Measurements from ENCODE around the gene CADPS2. TPM values are rescaled to one million over a fixed set of nuclear protein-coding genes. Genes with fewer than 3 reads are reported as not detected.

The CADPS2 gene
- total RNA-seq, 2 donors from 2014 or later = not detected

- Mint-ChIP-seq H3K4me3 (no peak overlapping the region), H3K36me3 (ENCODE audit: insufficient read depth in 2 of 2) (no peaks in the 10 kb centered on the region), H3K9me3 (peaks cover 1 to 2% of the 10 kb centered on the region in 2 donors), H3K27ac (no peak overlapping the region), H3K27me3 (ENCODE audit: low read depth) (no peaks in the 10 kb centered on the region), H3K4me1 (ENCODE audit: low read depth) (no peaks in the 10 kb centered on the region)
- ATAC-seq (replicated peaks in 1 of 2) = no peak
- DNase-seq = no peak
These were observed 443.3 kb downstream of the CADPS2 start for GRCh38 chr7:122442929-122443328.

- Mint-ChIP-seq H3K27me3 (ENCODE audit: low read depth) (no peaks in the 10 kb centered on the region), H3K36me3 (ENCODE audit: insufficient read depth in 2 of 2) (no peaks in the 10 kb centered on the region), H3K9me3 (peaks cover 4% of the 10 kb centered on the region in 2 donors), H3K4me3 (no peak overlapping the region), H3K27ac (no peak overlapping the region), H3K4me1 (ENCODE audit: low read depth) (no peaks in the 10 kb centered on the region)
- ATAC-seq (replicated peaks in 1 of 2) = no peak
- no peak for DNase-seq
These were observed 447.8 kb downstream of the CADPS2 start for GRCh38 chr7:122438492-122438891.

- Mint-ChIP-seq H3K27ac (no peak overlapping the region), H3K27me3 (ENCODE audit: low read depth) (no peaks in the 10 kb centered on the region), H3K9me3 (peaks cover 4% of the 10 kb centered on the region in 2 donors), H3K36me3 (ENCODE audit: insufficient read depth in 2 of 2) (no peaks in the 10 kb centered on the region), H3K4me1 (ENCODE audit: low read depth) (no peaks in the 10 kb centered on the region), H3K4me3 (no peak overlapping the region)
- ATAC-seq (replicated peaks in 1 of 2) = no peak
- DNase-seq = no peak
These were observed 448.3 kb downstream of the CADPS2 start for GRCh38 chr7:122438006-122438405.

- Mint-ChIP-seq H3K36me3 (ENCODE audit: insufficient read depth in 2 of 2) (no peaks in the 10 kb centered on the region), H3K27ac (no peak overlapping the region), H3K27me3 (ENCODE audit: low read depth) (no peaks in the 10 kb centered on the region), H3K9me3 (peaks cover 2 to 4% of the 10 kb centered on the region in 2 donors), H3K4me1 (ENCODE audit: low read depth) (no peaks in the 10 kb centered on the region), H3K4me3 (no peak overlapping the region)
- no peak for ATAC-seq (replicated peaks in 1 of 2)
- DNase-seq = no peak
These were observed 452.5 kb downstream of the CADPS2 start for GRCh38 chr7:122433765-122434164.

GRCh38 chr7:122430710-122431109 is 455.6 kb downstream of the CADPS2 start:
- peaks cover 2% of the 10 kb centered on the region in 2 donors for H3K9me3 Mint-ChIP-seq
- H3K4me1 Mint-ChIP-seq (ENCODE audit: low read depth) = no peaks in the 10 kb centered on the region

GRCh38 chr7:122429926-122430325 is 456.3 kb downstream of the CADPS2 start:
- Mint-ChIP-seq H3K27ac (no peak overlapping the region), H3K9me3 (peaks cover 2% of the 10 kb centered on the region in 2 donors), H3K36me3 (ENCODE audit: insufficient read depth in 2 of 2) (no peaks in the 10 kb centered on the region), H3K27me3 (ENCODE audit: low read depth) (no peaks in the 10 kb centered on the region), H3K4me1 (ENCODE audit: low read depth) (no peaks in the 10 kb centered on the region), H3K4me3 (no peak overlapping the region)
- ATAC-seq (replicated peaks in 1 of 2) = no peak
- no peak for DNase-seq

More at GRCh38 chr7:122430710-122431109, 455.6 kb downstream of the CADPS2 start:
- Mint-ChIP-seq H3K27me3 (ENCODE audit: low read depth) (no peaks in the 10 kb centered on the region), H3K27ac (no peak overlapping the region), H3K4me3 (no peak overlapping the region), H3K36me3 (ENCODE audit: insufficient read depth in 2 of 2) (no peaks in the 10 kb centered on the region)
- no peak for ATAC-seq (replicated peaks in 1 of 2)
- DNase-seq = no peak

GRCh38 chr7:122425731-122426130 is 460.5 kb downstream of the CADPS2 start:
- H3K27me3 Mint-ChIP-seq (ENCODE audit: low read depth) = no peaks in the 10 kb centered on the region
- no peaks in the 10 kb centered on the region for H3K36me3 Mint-ChIP-seq (ENCODE audit: insufficient read depth in 2 of 2)
- no peak for DNase-seq
- peaks cover 3 to 5% of the 10 kb centered on the region in 2 donors for H3K9me3 Mint-ChIP-seq
- no peak overlapping the region for H3K27ac Mint-ChIP-seq
- H3K4me1 Mint-ChIP-seq (ENCODE audit: low read depth) = no peaks in the 10 kb centered on the region
- no peak overlapping the region for H3K4me3 Mint-ChIP-seq
- ATAC-seq (replicated peaks in 1 of 2) = no peak

- H3K4me1 Mint-ChIP-seq (ENCODE audit: low read depth) = no peaks in the 10 kb centered on the region
- H3K27ac Mint-ChIP-seq = no peak overlapping the region
- H3K36me3 Mint-ChIP-seq (ENCODE audit: insufficient read depth in 2 of 2) = no peaks in the 10 kb centered on the region
- no peaks in the 10 kb centered on the region for H3K27me3 Mint-ChIP-seq (ENCODE audit: low read depth)
- peaks cover 3 to 5% of the 10 kb centered on the region in 2 donors for H3K9me3 Mint-ChIP-seq
- DNase-seq = no peak
- H3K4me3 Mint-ChIP-seq = no peak overlapping the region
- ATAC-seq (replicated peaks in 1 of 2) = no peak
These were observed 462.7 kb downstream of the CADPS2 start for GRCh38 chr7:122423591-122423990.

- Mint-ChIP-seq H3K27ac (no peak overlapping the region), H3K27me3 (ENCODE audit: low read depth) (no peaks in the 10 kb centered on the region)
- ATAC-seq (replicated peaks in 1 of 2) = no peak
These were observed 469.9 kb downstream of the CADPS2 start for GRCh38 chr7:122416336-122416735.

GRCh38 chr7:122415510-122415909 is 470.8 kb downstream of the CADPS2 start:
- DNase-seq = no peak
- ATAC-seq (replicated peaks in 1 of 2) = no peak
- no peaks in the 10 kb centered on the region for H3K4me1 Mint-ChIP-seq (ENCODE audit: low read depth)
- no peaks in the 10 kb centered on the region for H3K27me3 Mint-ChIP-seq (ENCODE audit: low read depth)
- peaks cover 5 to 12% of the 10 kb centered on the region in 2 donors for H3K9me3 Mint-ChIP-seq
- no peak overlapping the region for H3K4me3 Mint-ChIP-seq
- H3K27ac Mint-ChIP-seq = no peak overlapping the region
- H3K36me3 Mint-ChIP-seq (ENCODE audit: insufficient read depth in 2 of 2) = no peaks in the 10 kb centered on the region

More at GRCh38 chr7:122416336-122416735, 469.9 kb downstream of the CADPS2 start:
- Mint-ChIP-seq H3K36me3 (ENCODE audit: insufficient read depth in 2 of 2) (no peaks in the 10 kb centered on the region), H3K9me3 (peaks cover 5 to 13% of the 10 kb centered on the region in 2 donors), H3K4me3 (no peak overlapping the region), H3K4me1 (ENCODE audit: low read depth) (no peaks in the 10 kb centered on the region)
- DNase-seq = no peak

- Mint-ChIP-seq H3K4me3 (no peak overlapping the region), H3K9me3 (peaks cover 5 to 10% of the 10 kb centered on the region in 2 donors), H3K4me1 (ENCODE audit: low read depth) (no peaks in the 10 kb centered on the region), H3K27me3 (ENCODE audit: low read depth) (no peaks in the 10 kb centered on the region), H3K36me3 (ENCODE audit: insufficient read depth in 2 of 2) (no peaks in the 10 kb centered on the region), H3K27ac (no peak overlapping the region)
- DNase-seq (no peak), ATAC-seq (replicated peaks in 1 of 2) (no peak)
These were observed 472.9 kb downstream of the CADPS2 start for GRCh38 chr7:122413339-122413738.

GRCh38 chr7:122412883-122413282 is 473.4 kb downstream of the CADPS2 start:
- Mint-ChIP-seq H3K4me3 (no peak overlapping the region), H3K4me1 (ENCODE audit: low read depth) (no peaks in the 10 kb centered on the region), H3K27ac (no peak overlapping the region), H3K36me3 (ENCODE audit: insufficient read depth in 2 of 2) (no peaks in the 10 kb centered on the region), H3K9me3 (peaks cover 5 to 8% of the 10 kb centered on the region in 2 donors), H3K27me3 (ENCODE audit: low read depth) (no peaks in the 10 kb centered on the region)
- ATAC-seq (replicated peaks in 1 of 2) (no peak), DNase-seq (no peak)

- no peaks in the 10 kb centered on the region for H3K4me1 Mint-ChIP-seq (ENCODE audit: low read depth)
- H3K4me3 Mint-ChIP-seq = no peak overlapping the region
- ATAC-seq (replicated peaks in 1 of 2) (no peak), DNase-seq (no peak)
- peaks cover 2 to 5% of the 10 kb centered on the region in 2 donors for H3K9me3 Mint-ChIP-seq
- no peaks in the 10 kb centered on the region for H3K27me3 Mint-ChIP-seq (ENCODE audit: low read depth)
- H3K27ac Mint-ChIP-seq = no peak overlapping the region
- no peaks in the 10 kb centered on the region for H3K36me3 Mint-ChIP-seq (ENCODE audit: insufficient read depth in 2 of 2)
These were observed 473.8 kb downstream of the CADPS2 start for GRCh38 chr7:122412441-122412840.

GRCh38 chr7:122407195-122407594 is 479.1 kb downstream of the CADPS2 start:
- Mint-ChIP-seq H3K4me3 (no peak overlapping the region), H3K27ac (no peak overlapping the region), H3K9me3 (peaks cover 0 to 3% of the 10 kb centered on the region in 2 donors), H3K4me1 (ENCODE audit: low read depth) (no peaks in the 10 kb centered on the region), H3K36me3 (ENCODE audit: insufficient read depth in 2 of 2) (no peaks in the 10 kb centered on the region), H3K27me3 (ENCODE audit: low read depth) (no peaks in the 10 kb centered on the region)
- DNase-seq (no peak), ATAC-seq (replicated peaks in 1 of 2) (no peak)

All from activated T-cell treated with anti-CD3 and anti-CD28 coated beads, Interleukin-2, amount 50 U/mL, for 72 hours (primary cell).